ENCODE data around the gene STARD13. TPM values are rescaled to one million over a fixed set of nuclear protein-coding genes. Genes with fewer than 3 reads are reported as not detected.
A peak's percentile ranks its signal among the peaks of the same experiment; 100 is the strongest.

STARD13 gene
- total RNA-seq, 1 donor: 52.2 TPM

DNA sequence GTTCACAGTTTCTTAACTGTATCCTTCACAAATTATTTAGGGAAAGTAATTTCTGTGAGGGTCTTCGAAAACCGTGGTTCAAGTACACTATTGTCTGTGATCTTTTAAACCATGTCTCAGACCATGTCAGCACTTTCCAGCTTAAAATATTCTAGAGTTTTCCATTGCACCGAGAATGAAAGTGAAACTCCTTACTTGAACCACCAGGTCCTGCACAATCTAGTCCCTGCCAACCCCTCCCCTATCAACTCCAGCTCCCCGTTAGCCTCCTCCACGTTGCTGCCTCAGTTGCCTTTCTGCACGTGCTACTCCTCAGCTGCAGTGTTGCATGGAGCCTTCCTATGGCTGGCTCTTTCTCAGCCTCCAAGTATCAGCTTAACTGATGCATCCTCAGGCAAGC lies 7.2 kb upstream of the STARD13 start:
- TF ChIP-seq, protein P1, sequence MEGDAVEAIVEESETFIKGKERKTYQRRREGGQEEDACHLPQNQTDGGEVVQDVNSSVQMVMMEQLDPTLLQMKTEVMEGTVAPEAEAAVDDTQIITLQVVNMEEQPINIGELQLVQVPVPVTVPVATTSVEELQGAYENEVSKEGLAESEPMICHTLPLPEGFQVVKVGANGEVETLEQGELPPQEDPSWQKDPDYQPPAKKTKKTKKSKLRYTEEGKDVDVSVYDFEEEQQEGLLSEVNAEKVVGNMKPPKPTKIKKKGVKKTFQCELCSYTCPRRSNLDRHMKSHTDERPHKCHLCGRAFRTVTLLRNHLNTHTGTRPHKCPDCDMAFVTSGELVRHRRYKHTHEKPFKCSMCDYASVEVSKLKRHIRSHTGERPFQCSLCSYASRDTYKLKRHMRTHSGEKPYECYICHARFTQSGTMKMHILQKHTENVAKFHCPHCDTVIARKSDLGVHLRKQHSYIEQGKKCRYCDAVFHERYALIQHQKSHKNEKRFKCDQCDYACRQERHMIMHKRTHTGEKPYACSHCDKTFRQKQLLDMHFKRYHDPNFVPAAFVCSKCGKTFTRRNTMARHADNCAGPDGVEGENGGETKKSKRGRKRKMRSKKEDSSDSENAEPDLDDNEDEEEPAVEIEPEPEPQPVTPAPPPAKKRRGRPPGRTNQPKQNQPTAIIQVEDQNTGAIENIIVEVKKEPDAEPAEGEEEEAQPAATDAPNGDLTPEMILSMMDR (IDR thresholded peaks at IDR 0.05; ENCODE audit: insufficient read depth, low read depth, low read length): no peak
- no peak overlapping the region for H3K4me3 ChIP-seq (ENCODE audit: low read depth, low read length)
- DNase-seq (ENCODE audit: low read depth): no peak

DNA sequence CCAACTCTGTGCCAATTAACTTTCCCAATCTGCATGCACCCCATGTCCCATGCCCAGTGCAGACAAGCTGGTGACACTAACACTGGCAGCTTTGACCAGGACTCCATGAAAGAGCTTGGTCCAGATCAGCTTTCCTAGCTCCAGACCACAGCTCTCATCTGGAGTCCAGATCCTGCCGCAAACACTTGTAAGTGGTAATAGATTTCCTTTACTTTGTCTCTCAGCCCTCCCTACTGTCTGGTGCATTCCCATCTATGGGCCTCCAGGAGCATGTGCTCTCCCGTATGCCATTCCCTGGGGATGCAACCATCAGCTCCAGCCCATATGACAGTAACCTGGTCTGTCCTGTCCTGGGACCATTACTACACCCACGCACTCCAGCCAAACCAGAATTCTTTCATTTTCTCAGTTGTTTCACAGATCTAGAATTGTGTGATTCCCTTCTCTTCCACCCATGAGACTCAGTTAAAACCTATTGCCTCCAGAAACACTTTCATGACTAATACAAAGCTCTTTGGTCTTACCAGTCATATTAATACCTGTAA lies 4.9 kb upstream of the STARD13 start:
- no peak for DNase-seq (ENCODE audit: low read depth)
- H3K4me3 ChIP-seq (ENCODE audit: low read depth, low read length): no peak overlapping the region
- TF ChIP-seq, protein P1 (IDR thresholded peaks at IDR 0.05; ENCODE audit: insufficient read depth, low read depth, low read length): no peak

DNA sequence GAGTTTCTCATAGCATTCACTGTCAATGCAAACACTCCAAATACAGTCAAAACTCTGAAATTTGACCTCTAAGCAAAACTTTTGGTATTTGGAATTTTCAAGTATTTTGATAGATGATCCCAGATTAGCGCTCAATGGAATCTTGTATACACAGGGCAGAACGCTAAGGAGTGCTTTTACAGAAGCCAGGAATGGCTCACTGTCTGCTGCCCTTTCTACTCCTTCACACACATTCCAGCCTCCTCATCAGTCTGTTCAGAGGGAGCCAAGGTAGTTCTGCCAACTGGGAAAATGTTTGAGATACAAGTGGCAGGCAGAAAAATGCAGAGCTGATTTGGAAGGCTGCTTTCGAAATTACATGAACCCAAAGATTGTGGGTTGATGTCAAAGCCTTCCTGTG lies 4.4 kb upstream of the STARD13 start:
- TF ChIP-seq, protein P1 (IDR thresholded peaks at IDR 0.05; ENCODE audit: insufficient read depth, low read depth, low read length): no peak
- no peak for DNase-seq (ENCODE audit: low read depth)

DNA sequence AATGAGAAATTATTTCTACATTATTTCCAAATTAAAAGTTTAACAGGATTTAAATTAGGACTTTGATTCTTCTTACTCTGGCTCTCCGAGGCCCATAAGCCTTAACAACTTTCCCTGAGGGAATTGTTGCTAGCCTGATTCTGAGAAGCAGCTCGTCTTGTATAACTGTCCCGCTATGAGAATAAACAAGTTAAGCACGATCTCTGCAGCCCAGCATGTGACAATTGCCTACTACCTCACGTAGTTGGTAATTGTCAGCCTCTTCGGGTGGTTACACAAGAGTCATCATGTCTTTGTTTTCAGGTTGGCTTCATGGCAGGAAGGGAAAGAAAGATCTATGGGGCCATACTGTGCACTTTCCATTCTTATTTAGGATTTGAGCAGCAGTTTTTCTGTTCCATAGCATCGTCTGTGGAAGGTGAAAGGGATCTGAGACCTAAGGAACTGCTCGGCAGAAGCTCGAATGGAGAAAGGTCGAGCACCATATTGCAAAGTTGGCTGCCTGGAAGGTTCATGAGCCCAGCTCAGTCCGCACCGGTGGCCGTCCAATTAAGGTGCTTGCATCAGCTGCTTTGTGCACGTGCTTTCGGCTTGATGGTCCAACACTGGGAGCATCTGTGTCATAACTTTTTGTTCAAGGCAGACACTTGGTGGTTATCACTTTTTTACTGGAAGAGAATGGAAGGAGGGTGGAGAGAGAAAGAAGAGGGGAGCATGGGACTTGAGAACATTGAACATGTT lies 1.8 kb upstream of the STARD13 start:
- no peak overlapping the region for H3K4me3 ChIP-seq (ENCODE audit: low read depth, low read length)
- DNase-seq (ENCODE audit: low read depth): no peak
- TF ChIP-seq, protein P1 (IDR thresholded peaks at IDR 0.05; ENCODE audit: insufficient read depth, low read depth, low read length): no peak

More for the DNA sequence above, 4.4 kb upstream of the STARD13 start:
- no peak overlapping the region for H3K4me3 ChIP-seq (ENCODE audit: low read depth, low read length)

DNA sequence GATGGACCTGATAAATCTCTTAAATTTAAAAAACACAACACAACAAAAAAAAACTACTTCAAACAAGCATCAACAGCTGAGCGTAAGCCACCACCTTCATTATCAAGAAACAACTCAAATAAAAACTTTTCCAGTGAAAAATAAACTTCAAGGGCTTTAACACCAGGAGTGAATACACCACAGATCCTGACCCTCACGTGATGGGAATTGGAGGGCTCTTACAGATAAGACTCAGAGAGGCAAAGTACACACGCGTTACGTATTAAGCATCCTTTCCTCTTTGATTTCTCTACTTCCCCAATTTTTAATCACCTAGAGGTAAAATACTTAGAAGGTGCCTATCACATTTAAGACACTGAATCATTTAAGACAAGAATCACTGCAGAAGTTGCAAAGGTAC lies 573 bp upstream of the STARD13 start:
- DNase-seq (ENCODE audit: low read depth): peak; percentile 71
- TF ChIP-seq, protein P1 (IDR thresholded peaks at IDR 0.05; ENCODE audit: insufficient read depth, low read depth, low read length): no peak
- peak overlapping the region; percentile 96 for H3K4me3 ChIP-seq (ENCODE audit: low read depth, low read length)

DNA sequence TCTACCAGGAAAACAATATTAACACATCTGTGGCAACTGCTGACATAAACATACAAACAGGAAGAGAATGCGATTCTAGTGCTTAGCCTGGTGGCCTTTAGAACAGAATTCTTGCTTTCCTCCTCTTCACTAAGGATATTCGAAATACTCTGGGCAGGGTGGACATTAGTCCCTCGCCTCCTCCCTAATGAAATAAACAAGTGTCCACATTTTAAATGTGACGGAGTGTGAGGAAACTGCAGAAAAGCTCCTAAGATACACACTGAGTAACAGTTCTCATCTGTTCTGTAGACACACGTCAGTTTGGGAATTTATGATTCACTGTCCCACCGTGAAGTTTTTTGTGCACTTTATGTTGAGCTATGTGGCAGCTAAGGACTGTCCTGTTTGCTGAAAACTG lies 639 bp downstream of the STARD13 start:
- H3K4me3 ChIP-seq (ENCODE audit: low read depth, low read length): peak overlapping the region; percentile 96
- no peak for DNase-seq (ENCODE audit: low read depth)
- TF ChIP-seq, protein P1 (IDR thresholded peaks at IDR 0.05; ENCODE audit: insufficient read depth, low read depth, low read length): no peak
